Thyroid gland (tissue), 4 donors: ENCODE results near the gene ZBTB1.

Experiments
- CTCF ChIP-seq, 6 experiments: fragments of 200-600 bp in 3 of 6; fragments of 450-650 bp in 3 of 6; sonication (generic) in 3 of 6; IDR thresholded peaks; one replicate each; pipeline ENCODE4 v1.5.1; 2016 to 2019; ENCODE audit warnings: antibody characterized with exemption in 6 of 6, mild to moderate bottlenecking in 2 of 6, inconsistent platforms in 1 of 6, moderate library complexity in 1 of 6
- POLR2A ChIP-seq, 2 donors: fragments of 450-650 bp; IDR thresholded peaks; one replicate each; pipeline ENCODE4 v1.6.1; 2017; ENCODE audit warnings: antibody characterized with exemption in 2 of 2, mild to moderate bottlenecking in 2 of 2, moderate library complexity in 1 of 2

DNA sequence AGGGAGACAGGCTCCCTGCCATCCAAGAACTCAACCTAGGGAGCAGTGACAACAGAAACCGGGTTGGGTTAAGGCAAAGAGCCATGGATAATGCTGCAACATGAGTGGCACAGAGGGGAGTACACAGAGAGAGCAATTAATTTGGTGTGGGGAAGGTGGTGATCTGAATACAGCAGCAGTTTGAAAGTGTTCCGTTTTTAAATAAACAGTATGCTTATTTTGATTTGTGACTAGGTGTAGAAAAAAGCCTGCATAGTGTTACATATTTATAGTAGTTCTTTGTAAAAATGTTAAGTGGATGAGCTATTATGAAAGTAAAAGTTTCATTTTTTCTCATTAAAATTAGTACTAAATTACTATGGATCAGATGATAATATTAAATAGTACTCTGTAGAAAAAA lies 30.5 kb upstream of the ZBTB1 start:
- TF ChIP-seq CTCF (IDR thresholded peaks at IDR 0.05) (no peak), POLR2A (IDR thresholded peaks at IDR 0.05) (no peak)
